ENCODE data around the gene HIGD1A. TPM values are rescaled to one million over a fixed set of nuclear protein-coding genes. Genes with fewer than 3 reads are reported as not detected.

Gene HIGD1A
- total and polyA plus RNA-seq, 9 of the 15 experiments (the other 6 are each of a cell fraction or from before 2014, with no cell fraction given): 165 to 1,185 (median 333) TPM

DNA sequence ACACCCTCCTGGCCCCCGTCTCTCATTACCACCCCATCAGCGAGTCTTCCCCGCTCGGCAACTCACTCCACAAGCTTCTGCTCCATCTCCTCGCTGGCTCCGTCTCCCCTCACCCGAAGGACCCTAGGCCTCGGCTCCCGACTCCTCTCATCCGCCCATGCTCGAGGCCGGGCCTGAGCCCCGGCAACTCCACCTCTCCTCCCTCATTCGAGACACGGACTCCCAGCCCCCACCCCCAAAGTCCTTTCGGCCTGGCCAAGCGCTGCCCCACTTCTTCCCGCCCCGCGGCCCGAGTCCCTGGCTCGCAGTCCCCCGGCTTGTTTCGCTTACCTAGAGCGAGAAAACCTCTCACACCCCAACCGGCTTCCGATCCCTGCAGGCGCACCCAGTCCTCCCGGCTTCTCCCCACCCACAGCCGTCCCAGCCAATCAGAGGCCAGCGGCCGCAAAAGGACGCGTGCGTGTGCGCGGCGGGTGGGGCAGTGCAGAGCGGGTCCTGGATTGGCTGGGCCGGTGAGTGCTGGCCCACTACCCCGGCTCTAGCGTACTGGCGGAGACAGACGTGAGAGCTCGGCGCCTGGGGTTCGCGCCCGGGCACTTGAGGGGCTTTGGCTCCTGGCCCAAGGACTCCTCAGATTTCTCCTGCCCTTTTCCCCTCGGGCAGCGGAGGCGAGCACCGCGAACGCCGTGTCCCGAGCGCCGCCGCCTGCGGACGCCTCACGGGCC is at the start of gene HIGD1A (continued):
- TF ChIP-seq, protein P1, sequence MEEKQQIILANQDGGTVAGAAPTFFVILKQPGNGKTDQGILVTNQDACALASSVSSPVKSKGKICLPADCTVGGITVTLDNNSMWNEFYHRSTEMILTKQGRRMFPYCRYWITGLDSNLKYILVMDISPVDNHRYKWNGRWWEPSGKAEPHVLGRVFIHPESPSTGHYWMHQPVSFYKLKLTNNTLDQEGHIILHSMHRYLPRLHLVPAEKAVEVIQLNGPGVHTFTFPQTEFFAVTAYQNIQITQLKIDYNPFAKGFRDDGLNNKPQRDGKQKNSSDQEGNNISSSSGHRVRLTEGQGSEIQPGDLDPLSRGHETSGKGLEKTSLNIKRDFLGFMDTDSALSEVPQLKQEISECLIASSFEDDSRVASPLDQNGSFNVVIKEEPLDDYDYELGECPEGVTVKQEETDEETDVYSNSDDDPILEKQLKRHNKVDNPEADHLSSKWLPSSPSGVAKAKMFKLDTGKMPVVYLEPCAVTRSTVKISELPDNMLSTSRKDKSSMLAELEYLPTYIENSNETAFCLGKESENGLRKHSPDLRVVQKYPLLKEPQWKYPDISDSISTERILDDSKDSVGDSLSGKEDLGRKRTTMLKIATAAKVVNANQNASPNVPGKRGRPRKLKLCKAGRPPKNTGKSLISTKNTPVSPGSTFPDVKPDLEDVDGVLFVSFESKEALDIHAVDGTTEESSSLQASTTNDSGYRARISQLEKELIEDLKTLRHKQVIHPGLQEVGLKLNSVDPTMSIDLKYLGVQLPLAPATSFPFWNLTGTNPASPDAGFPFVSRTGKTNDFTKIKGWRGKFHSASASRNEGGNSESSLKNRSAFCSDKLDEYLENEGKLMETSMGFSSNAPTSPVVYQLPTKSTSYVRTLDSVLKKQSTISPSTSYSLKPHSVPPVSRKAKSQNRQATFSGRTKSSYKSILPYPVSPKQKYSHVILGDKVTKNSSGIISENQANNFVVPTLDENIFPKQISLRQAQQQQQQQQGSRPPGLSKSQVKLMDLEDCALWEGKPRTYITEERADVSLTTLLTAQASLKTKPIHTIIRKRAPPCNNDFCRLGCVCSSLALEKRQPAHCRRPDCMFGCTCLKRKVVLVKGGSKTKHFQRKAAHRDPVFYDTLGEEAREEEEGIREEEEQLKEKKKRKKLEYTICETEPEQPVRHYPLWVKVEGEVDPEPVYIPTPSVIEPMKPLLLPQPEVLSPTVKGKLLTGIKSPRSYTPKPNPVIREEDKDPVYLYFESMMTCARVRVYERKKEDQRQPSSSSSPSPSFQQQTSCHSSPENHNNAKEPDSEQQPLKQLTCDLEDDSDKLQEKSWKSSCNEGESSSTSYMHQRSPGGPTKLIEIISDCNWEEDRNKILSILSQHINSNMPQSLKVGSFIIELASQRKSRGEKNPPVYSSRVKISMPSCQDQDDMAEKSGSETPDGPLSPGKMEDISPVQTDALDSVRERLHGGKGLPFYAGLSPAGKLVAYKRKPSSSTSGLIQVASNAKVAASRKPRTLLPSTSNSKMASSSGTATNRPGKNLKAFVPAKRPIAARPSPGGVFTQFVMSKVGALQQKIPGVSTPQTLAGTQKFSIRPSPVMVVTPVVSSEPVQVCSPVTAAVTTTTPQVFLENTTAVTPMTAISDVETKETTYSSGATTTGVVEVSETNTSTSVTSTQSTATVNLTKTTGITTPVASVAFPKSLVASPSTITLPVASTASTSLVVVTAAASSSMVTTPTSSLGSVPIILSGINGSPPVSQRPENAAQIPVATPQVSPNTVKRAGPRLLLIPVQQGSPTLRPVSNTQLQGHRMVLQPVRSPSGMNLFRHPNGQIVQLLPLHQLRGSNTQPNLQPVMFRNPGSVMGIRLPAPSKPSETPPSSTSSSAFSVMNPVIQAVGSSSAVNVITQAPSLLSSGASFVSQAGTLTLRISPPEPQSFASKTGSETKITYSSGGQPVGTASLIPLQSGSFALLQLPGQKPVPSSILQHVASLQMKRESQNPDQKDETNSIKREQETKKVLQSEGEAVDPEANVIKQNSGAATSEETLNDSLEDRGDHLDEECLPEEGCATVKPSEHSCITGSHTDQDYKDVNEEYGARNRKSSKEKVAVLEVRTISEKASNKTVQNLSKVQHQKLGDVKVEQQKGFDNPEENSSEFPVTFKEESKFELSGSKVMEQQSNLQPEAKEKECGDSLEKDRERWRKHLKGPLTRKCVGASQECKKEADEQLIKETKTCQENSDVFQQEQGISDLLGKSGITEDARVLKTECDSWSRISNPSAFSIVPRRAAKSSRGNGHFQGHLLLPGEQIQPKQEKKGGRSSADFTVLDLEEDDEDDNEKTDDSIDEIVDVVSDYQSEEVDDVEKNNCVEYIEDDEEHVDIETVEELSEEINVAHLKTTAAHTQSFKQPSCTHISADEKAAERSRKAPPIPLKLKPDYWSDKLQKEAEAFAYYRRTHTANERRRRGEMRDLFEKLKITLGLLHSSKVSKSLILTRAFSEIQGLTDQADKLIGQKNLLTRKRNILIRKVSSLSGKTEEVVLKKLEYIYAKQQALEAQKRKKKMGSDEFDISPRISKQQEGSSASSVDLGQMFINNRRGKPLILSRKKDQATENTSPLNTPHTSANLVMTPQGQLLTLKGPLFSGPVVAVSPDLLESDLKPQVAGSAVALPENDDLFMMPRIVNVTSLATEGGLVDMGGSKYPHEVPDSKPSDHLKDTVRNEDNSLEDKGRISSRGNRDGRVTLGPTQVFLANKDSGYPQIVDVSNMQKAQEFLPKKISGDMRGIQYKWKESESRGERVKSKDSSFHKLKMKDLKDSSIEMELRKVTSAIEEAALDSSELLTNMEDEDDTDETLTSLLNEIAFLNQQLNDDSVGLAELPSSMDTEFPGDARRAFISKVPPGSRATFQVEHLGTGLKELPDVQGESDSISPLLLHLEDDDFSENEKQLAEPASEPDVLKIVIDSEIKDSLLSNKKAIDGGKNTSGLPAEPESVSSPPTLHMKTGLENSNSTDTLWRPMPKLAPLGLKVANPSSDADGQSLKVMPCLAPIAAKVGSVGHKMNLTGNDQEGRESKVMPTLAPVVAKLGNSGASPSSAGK (IDR thresholded peaks at IDR 0.05): peak; percentile 90
- peak; percentile 47; the same call in 1 of the 2 replicates for TF ChIP-seq DMBX1 (CRISPR knock-in tag; IDR thresholded peaks at IDR 0.05; ENCODE audit: borderline replicate concordance)
- TF ChIP-seq HMBOX1 (IDR thresholded peaks at IDR 0.05): no peak
- no peak for TF ChIP-seq KDM1A (IDR thresholded peaks at IDR 0.05)
